WTC11 (cell line): ENCODE results near the gene RRP1. TPM values are rescaled to one million over a fixed set of nuclear protein-coding genes. Genes with fewer than 3 reads are reported as not detected.

Source experiments
- ATAC-seq: fragments of 200-7000 bp; cut with Tn5 transposase; 2 replicates; pipeline ENCODE4 v1.10.0; 2021; ENCODE audit warnings: mild to moderate bottlenecking, moderate library complexity
- CTCF ChIA-PET: fragments of 300-600 bp; sonication (Branson Sonifier 250); formaldehyde crosslinking; loops from one replicate; lab custom pipeline; 2021; ENCODE audit warnings: antibody characterized with exemption; lab: Charles Lee
- POLR2A ChIA-PET: fragments of 350-600 bp; sonication (Branson Sonifier 250); formaldehyde crosslinking; loops from one replicate; lab custom pipeline; 2021; ENCODE audit warnings: antibody characterized with exemption; lab: Charles Lee
- DNase-seq: peaks from one replicate; pipeline ENCODE4 v3.0.0; 2021; ENCODE audit warnings: low spot score
- H3K27ac Mint-ChIP-seq: 2 replicates; pipeline ENCODE4 v1.8.0; 2021; ENCODE audit warnings: mixed read lengths
- H3K27me3 Mint-ChIP-seq: 2 replicates; pipeline ENCODE4 v1.8.0; 2021; ENCODE audit warnings: low read depth, mild to moderate bottlenecking, moderate library complexity, mixed read lengths
- H3K36me3 Mint-ChIP-seq: 2 replicates; pipeline ENCODE4 v1.8.0; 2021; ENCODE audit warnings: mixed read lengths
- H3K4me1 Mint-ChIP-seq: 2 replicates; pipeline ENCODE4 v1.8.0; 2022; ENCODE audit warnings: mixed read lengths
- H3K4me3 Mint-ChIP-seq: 2 replicates; pipeline ENCODE4 v1.8.0; 2021; ENCODE audit warnings: mild to moderate bottlenecking, moderate library complexity, mixed read lengths
- H3K9me3 Mint-ChIP-seq: 2 replicates; pipeline ENCODE4 v1.8.0; 2021; ENCODE audit warnings: mixed read lengths
- ESRRA ChIP-seq: sonication (generic); formaldehyde crosslinking; IDR thresholded peaks from 2 replicates; pipeline ENCODE4 v1.8.1; 2022; ENCODE audit warnings: mild to moderate bottlenecking, missing genetic modification reagents, borderline replicate concordance
- FOXJ3 ChIP-seq: sonication (generic); formaldehyde crosslinking; IDR thresholded peaks from 2 replicates; pipeline ENCODE4 v1.9.0; 2021; ENCODE audit warnings: missing genetic modification reagents, mild to moderate bottlenecking, borderline replicate concordance
- GTF2I ChIP-seq: fragments of 250-450 bp; sonication (Bioruptor Pico); conservative IDR thresholded peaks from 2 replicates; pipeline ENCODE4 v1.4.0; 2021; ENCODE audit warnings: mild to moderate bottlenecking
- NR2C2 ChIP-seq: sonication (generic); formaldehyde crosslinking; IDR thresholded peaks from 2 replicates; pipeline ENCODE4 v1.8.0; 2022; ENCODE audit warnings: mild to moderate bottlenecking, missing genetic modification reagents
- SMAD4 ChIP-seq: sonication (generic); formaldehyde crosslinking; IDR thresholded peaks from 2 replicates; pipeline ENCODE4 v1.8.0; 2022; ENCODE audit warnings: mild to moderate bottlenecking, missing genetic modification reagents
- SP1 ChIP-seq: sonication (generic); formaldehyde crosslinking; conservative IDR thresholded peaks from 2 replicates; pipeline ENCODE4 v1.8.1; 2022; ENCODE audit warnings: missing genetic modification reagents
- ZNF263 ChIP-seq: sonication (generic); formaldehyde crosslinking; IDR thresholded peaks from 2 replicates; pipeline ENCODE4 v1.8.1; 2022; ENCODE audit warnings: low read depth, mild to moderate bottlenecking, moderate library complexity, missing genetic modification reagents
- ZNF317 ChIP-seq: sonication (generic); formaldehyde crosslinking; IDR thresholded peaks from 2 replicates; pipeline ENCODE4 v1.8.1; 2023; ENCODE audit warnings: low read depth, mild to moderate bottlenecking, moderate library complexity, missing genetic modification reagents, borderline replicate concordance
- ZNF425 ChIP-seq: fragments of 250-450 bp; sonication (Bioruptor Pico); conservative IDR thresholded peaks from 2 replicates; pipeline ENCODE4 v1.9.0; 2021; ENCODE audit warnings: mild to moderate bottlenecking
- total RNA-seq: library from RNA; stranded (reverse); gene quantifications from 3 replicates; pipeline ENCODE4 v1.2.3, GENCODE V29; 2021
- TF ChIP-seq, protein P1 (sequence below): fragments of 250-450 bp; sonication (Bioruptor Pico); IDR thresholded peaks from 2 replicates; pipeline ENCODE4 v1.9.0; 2021; ENCODE audit warnings: mild to moderate bottlenecking, borderline replicate concordance
- TF ChIP-seq, protein P2 (sequence below): sonication (generic); formaldehyde crosslinking; IDR thresholded peaks from 2 replicates; pipeline ENCODE4 v1.8.0; 2023; ENCODE audit warnings: missing genetic modification reagents

RRP1 gene
- total RNA-seq, 1 experiment from 2014 or later = 53.0 TPM

DNA sequence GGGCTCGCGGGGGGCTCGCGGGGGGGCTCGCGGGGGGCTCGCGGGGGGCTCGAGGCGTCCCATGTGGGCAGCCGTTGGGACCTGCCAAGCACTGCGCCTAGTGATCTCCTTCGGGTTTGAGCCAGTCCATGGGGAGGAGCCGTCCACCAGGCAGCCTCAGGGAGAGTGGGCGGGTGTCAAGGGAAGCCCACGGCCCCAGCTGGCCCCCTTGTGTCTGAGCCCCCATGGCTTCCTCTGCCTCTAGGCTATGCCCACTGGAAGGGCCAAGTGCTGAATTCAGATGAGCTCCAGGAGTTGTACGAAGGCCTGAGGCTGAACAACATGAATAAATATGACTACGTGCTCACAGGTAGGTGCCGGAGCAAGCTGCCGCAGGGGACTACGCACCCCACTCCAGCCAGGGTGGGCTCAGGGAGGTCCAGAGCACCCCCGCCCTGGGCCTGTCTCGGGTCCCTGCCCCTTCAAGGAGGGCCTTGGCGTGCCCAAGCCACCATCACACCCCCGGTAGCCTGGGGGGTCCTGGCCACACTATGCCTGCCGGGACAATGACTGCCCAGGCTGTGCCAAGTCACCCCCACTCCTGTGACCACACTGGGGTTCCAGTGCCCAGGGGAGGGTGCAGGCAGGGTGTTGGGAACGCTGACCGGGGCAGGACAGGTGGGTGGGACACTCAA lies 47.8 kb upstream of the RRP1 start:
- DNase-seq = no peak
- CTCF ChIA-PET = interaction anchor here (0.8 to 2.3 kb wide), 4 partner anchors 11 to 47 kb away, joined by 3 to 44 read pairs (median 4); no protein-coding TSS in a partner anchor
- ATAC-seq = no peak
- TF ChIP-seq ZNF317 (no peak), SMAD4 (CRISPR knock-in tag) (no peak)
- TF ChIP-seq, protein P1, sequence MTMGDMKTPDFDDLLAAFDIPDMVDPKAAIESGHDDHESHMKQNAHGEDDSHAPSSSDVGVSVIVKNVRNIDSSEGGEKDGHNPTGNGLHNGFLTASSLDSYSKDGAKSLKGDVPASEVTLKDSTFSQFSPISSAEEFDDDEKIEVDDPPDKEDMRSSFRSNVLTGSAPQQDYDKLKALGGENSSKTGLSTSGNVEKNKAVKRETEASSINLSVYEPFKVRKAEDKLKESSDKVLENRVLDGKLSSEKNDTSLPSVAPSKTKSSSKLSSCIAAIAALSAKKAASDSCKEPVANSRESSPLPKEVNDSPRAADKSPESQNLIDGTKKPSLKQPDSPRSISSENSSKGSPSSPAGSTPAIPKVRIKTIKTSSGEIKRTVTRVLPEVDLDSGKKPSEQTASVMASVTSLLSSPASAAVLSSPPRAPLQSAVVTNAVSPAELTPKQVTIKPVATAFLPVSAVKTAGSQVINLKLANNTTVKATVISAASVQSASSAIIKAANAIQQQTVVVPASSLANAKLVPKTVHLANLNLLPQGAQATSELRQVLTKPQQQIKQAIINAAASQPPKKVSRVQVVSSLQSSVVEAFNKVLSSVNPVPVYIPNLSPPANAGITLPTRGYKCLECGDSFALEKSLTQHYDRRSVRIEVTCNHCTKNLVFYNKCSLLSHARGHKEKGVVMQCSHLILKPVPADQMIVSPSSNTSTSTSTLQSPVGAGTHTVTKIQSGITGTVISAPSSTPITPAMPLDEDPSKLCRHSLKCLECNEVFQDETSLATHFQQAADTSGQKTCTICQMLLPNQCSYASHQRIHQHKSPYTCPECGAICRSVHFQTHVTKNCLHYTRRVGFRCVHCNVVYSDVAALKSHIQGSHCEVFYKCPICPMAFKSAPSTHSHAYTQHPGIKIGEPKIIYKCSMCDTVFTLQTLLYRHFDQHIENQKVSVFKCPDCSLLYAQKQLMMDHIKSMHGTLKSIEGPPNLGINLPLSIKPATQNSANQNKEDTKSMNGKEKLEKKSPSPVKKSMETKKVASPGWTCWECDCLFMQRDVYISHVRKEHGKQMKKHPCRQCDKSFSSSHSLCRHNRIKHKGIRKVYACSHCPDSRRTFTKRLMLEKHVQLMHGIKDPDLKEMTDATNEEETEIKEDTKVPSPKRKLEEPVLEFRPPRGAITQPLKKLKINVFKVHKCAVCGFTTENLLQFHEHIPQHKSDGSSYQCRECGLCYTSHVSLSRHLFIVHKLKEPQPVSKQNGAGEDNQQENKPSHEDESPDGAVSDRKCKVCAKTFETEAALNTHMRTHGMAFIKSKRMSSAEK (CRISPR knock-in tag) = no peak
- TF ChIP-seq, all 79 proteins: peak for 0
- Mint-ChIP-seq H3K27ac (peak overlapping the region; percentile 36; the same call in 1 of the 2 replicates), H3K4me3 (peak overlapping the region; percentile 20; the same call in 1 of the 2 replicates), H3K27me3 (no peaks in the 10 kb centered on the region), H3K9me3 (no peaks in the 10 kb centered on the region), H3K36me3 (peaks cover 20% of the 10 kb centered on the region), H3K4me1 (peaks cover 16% of the 10 kb centered on the region)
- POLR2A ChIA-PET = interaction anchor here (0.9 to 1.8 kb wide), 3 partner anchors 13 to 32 kb away, joined by 3 to 6 read pairs (median 4); no protein-coding TSS in a partner anchor

- Mint-ChIP-seq H3K4me3 (no peak overlapping the region), H3K36me3 (peaks cover 31% of the 10 kb centered on the region), H3K27me3 (no peaks in the 10 kb centered on the region), H3K4me1 (peaks cover 16% of the 10 kb centered on the region), H3K27ac (no peak overlapping the region)
- ChIA-PET POLR2A (no interaction called here), CTCF (no interaction called here)
- no peak for DNase-seq
- TF ChIP-seq FOXJ3 (no peak), ZNF317 (no peak), GTF2I (CRISPR knock-in tag) (no peak), SP1 (CRISPR knock-in tag) (no peak), NR2C2 (CRISPR knock-in tag) (no peak), ZNF263 (CRISPR knock-in tag) (no peak), ESRRA (CRISPR knock-in tag) (no peak), ZNF425 (no peak)
- TF ChIP-seq, protein P2, sequence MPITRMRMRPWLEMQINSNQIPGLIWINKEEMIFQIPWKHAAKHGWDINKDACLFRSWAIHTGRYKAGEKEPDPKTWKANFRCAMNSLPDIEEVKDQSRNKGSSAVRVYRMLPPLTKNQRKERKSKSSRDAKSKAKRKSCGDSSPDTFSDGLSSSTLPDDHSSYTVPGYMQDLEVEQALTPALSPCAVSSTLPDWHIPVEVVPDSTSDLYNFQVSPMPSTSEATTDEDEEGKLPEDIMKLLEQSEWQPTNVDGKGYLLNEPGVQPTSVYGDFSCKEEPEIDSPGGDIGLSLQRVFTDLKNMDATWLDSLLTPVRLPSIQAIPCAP (CRISPR knock-in tag) = no peak
- TF ChIP-seq, protein P1 (CRISPR knock-in tag) = no peak
- TF ChIP-seq, all 79 proteins: peak for 0
- H3K9me3 Mint-ChIP-seq = no peaks in the 10 kb centered on the region
- no peak for ATAC-seq
These were observed 45.4 kb upstream of the RRP1 start for GRCh38 chr21:43743947-43744346.
